D721Med (cell line): ENCODE data around the gene CETP.
"Not testable (repeated sequence)": the region's sequence is repeated elsewhere in the genome, so short reads cannot be mapped to it uniquely, and the experiment has no call there.

ENCODE experiments used
- DNase-seq: peaks from one replicate; pipeline ENCODE4 v3.0.0; 2011; ENCODE audit warnings: low spot score; ENCODE audit not compliant: insufficient read length
- FAIRE-seq: peaks from 2 replicates; lab custom pipeline; 2011; peaks lifted over from hg19 to GRCh38; lab: Jason Lieb, UNC
- CTCF ChIP-seq: IDR thresholded peaks from 2 replicates; pipeline ENCODE4 v1.5.1; 2012; ENCODE audit warnings: mild to moderate bottlenecking, control low read depth; ENCODE audit not compliant: insufficient read depth; ENCODE audit errors: missing control alignments

The CETP gene

GRCh38 chr16:57001026-57001679 is 39.4 kb downstream of the CETP start:
- no peak for FAIRE-seq
- DNase-seq: no peak
- no peak for TF ChIP-seq CTCF

GRCh38 chr16:57003439-57004386 is 42.0 kb downstream of the CETP start:
- DNase-seq: no peak
- FAIRE-seq: no peak
- TF ChIP-seq CTCF: no peak

- no peak for TF ChIP-seq CTCF
- FAIRE-seq: no peak
Measured at GRCh38 chr16:57004387-57005250, 42.9 kb downstream of the CETP start.

GRCh38 chr16:57005597-57005996 is 43.8 kb downstream of the CETP start:
- not testable (repeated sequence) for FAIRE-seq

More at GRCh38 chr16:57004387-57005250, 42.9 kb downstream of the CETP start:
- no peak for DNase-seq

GRCh38 chr16:57007050-57007449 is 45.3 kb downstream of the CETP start:
- TF ChIP-seq CTCF: no peak
- no peak for FAIRE-seq
- DNase-seq: no peak

More at GRCh38 chr16:57005597-57005996, 43.8 kb downstream of the CETP start:
- not testable (repeated sequence) for DNase-seq

- FAIRE-seq (no peak), DNase-seq (no peak)
- TF ChIP-seq CTCF: no peak
Measured at GRCh38 chr16:57007530-57007929, 45.8 kb downstream of the CETP start.

GRCh38 chr16:57008440-57008839 is 46.7 kb downstream of the CETP start:
- DNase-seq (no peak), FAIRE-seq (no peak)
- no peak for TF ChIP-seq CTCF
